NCI-H82 treated with DMSO at 0.1 percent for 48 hours (cell line): ENCODE results near the gene MEGF6.
"Not testable (repeated sequence)": the region's sequence is repeated elsewhere in the genome, so short reads cannot be mapped to it uniquely, and the experiment has no call there.

Source experiments
- DNase-seq: peaks from one replicate; lab custom pipeline; 2025; ENCODE audit not compliant: unreplicated experiment; lab: John Stamatoyannopoulos, UW

MEGF6 gene

GRCh38 chr1:3575515-3575914 is 35.8 kb downstream of the MEGF6 start:
- not testable (repeated sequence) for DNase-seq

GRCh38 chr1:3573500-3573899 is 37.8 kb downstream of the MEGF6 start:
- DNase-seq = no peak

- not testable (repeated sequence) for DNase-seq
Measured at GRCh38 chr1:3572638-3573037, 38.7 kb downstream of the MEGF6 start.

- DNase-seq = no peak
Measured at GRCh38 chr1:3571263-3571662, 40.0 kb downstream of the MEGF6 start.

- DNase-seq = no peak
Measured at GRCh38 chr1:3570066-3570986, 41.0 kb downstream of the MEGF6 start.

GRCh38 chr1:3569436-3569835 is 41.9 kb downstream of the MEGF6 start:
- DNase-seq = no peak

- DNase-seq = no peak
Measured at GRCh38 chr1:3568815-3569435, 42.4 kb downstream of the MEGF6 start.

GRCh38 chr1:3566951-3567804 is 44.1 kb downstream of the MEGF6 start:
- DNase-seq = no peak

GRCh38 chr1:3566003-3566885 is 45.1 kb downstream of the MEGF6 start:
- DNase-seq = no peak

- no peak for DNase-seq
Measured at GRCh38 chr1:3564921-3565831, 46.1 kb downstream of the MEGF6 start.

GRCh38 chr1:3563610-3564009 is 47.7 kb downstream of the MEGF6 start:
- DNase-seq = no peak

- no peak for DNase-seq
Measured at GRCh38 chr1:3563125-3563524, 48.2 kb downstream of the MEGF6 start.

- no peak for DNase-seq
Measured at GRCh38 chr1:3562712-3563111, 48.6 kb downstream of the MEGF6 start.

- DNase-seq = no peak
Measured at GRCh38 chr1:3561702-3562101, 49.6 kb downstream of the MEGF6 start.

- no peak for DNase-seq
Measured at GRCh38 chr1:3560981-3561380, 50.3 kb downstream of the MEGF6 start.

GRCh38 chr1:3560251-3560871 is 50.9 kb downstream of the MEGF6 start:
- DNase-seq = no peak

GRCh38 chr1:3558036-3558726 is 53.1 kb downstream of the MEGF6 start:
- DNase-seq = no peak

GRCh38 chr1:3557366-3557765 is 53.9 kb downstream of the MEGF6 start:
- no peak for DNase-seq
